Activated T-cell treated with anti-CD3 and anti-CD28 coated beads for 1 hour (primary cell): Measurements from ENCODE around the gene ZNF548.
"Not testable (repeated sequence)": the region's sequence is repeated elsewhere in the genome, so short reads cannot be mapped to it uniquely, and the experiment has no call there.

Experiments used
- DNase-seq: peaks from one replicate; pipeline ENCODE4 v3.0.0-alpha.2; 2020; ENCODE audit warnings: low read depth

Gene ZNF548

DNA sequence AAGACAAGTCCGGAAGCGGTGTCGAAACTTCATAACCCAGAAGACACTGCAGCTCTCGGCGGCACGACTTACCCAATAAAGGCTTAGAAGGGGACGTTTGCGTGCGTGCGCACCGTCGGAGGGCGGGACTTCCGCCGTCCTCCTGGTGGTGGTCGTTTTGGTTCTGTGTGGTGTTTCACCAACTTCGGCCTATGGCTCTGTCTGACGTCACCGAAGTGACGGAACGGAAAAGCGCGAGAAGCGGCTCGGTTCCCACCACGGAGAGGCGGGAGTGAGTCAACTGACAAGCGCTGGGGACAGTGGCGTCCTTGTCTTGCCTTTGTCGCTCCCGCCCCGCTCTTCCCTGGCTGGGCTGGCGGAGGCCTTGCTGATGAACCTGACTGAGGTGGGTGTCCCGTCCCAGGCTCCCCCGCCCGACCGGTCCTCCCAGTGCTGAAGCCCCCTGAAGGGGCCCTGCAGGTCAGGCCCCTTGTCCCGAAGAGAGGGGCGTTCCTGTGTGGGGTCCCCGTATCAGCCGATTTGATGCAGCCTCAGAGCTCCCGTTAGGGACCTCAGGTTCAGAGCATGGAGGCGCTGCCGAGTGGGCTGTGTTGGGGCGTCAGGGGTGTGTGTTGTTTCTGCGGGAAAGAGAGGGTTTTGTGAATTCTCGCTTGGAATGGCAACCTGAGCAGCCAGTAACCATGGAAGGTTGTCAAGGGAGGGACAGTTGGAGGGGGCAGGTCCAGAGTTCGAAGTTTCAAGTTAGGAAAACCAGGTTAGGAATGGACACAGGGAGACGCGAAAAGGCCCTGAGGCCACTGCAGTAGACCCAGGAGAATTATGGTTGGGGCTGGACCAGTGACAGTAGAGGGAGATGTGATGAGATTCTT is at the start of gene ZNF548:
TSS of gene ZNF548 (plus strand) at position 125 of the 869 bp plus-strand sequence. CDS start at position 371, 246 bp downstream.
- peak; percentile 94 for DNase-seq

DNA sequence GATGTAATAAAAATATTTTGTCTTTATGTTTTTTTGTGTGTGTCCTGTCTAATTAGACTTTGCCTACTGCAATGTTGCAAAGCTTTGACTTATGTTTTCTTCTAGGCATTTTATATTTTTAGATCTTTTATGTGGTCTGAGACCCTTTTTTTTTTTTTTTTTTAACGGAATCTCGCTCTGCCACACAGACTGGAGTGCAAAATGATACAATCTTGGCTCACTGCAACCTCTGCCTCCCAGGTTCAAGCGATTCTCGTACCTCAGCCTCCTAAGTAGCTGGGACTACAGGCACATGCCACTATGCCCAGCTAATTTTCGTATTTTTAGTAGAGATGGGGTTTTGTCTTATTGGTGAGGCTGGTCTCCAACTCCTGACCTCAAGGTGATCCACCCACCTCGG is 47.1 kb upstream of the ZNF548 start:
- no peak for DNase-seq

DNA sequence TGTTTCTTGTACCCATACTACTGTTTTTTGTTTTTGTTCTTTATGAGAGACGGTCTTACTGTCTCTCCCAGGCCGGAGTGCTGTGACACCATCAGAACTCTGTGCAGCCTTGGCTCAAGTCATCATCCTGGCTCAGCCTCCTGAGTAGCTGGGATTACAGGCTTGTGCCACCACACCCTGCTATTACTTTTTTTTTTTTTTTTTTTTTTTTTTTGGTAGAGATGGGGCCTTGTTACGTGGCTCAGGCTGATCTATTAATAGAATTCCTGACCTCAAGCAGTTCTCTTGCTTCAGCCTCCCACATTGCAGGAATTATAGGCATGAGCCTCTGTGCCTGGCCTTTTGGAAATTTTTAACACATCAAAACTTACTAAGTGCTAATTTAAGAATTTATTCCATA is 41.5 kb upstream of the ZNF548 start:
- no peak for DNase-seq

DNA sequence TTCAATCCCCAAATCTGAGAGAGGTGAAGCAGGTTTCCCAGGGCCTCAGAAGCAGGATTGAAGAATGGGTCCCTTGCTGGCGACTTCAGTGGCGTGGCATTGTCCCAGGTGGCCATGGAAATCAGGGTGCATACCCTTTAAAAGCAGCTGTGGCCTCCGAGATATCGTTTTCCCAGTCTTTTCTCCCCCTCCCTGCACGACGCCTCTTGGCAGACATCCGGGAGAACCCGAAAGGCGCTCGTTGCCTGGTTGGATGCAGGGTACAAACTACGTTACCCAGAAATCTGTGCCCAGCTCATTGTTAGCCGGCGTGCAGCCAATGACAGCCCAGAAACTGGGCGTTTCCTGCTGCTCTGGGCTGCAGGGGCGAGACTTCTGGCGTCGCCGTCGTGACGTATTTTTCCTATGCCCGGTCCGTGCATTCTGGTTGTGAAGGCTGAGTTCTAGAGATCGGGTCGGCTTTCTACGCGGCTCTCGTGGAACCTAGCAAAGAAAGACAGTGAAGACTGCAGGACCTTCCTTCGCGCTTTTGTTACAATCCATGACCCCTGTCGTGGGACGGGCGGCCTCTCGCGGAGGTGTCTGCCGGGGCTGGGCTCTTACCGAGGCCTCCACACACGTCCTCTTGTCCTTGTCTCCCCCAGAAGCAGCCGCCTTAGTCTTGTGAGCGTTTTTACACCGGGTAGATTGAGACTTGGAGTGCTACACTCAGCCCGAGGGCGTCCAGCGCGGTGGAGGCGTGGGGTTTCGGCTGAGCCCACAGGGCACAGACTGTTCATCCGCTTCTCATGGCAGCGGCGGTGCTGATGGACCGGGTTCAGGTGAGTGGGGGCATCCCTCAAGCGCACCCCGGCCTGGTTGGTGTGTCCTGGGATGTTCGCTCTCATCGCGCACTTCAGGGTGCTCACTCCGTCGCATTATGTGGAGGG is 38.5 kb upstream of the ZNF548 start, which contains the start of gene ZNF304:
TSS of gene ZNF304 (plus strand) at position 395 of the 929 bp plus-strand sequence. CDS start at position 789, 394 bp downstream.
- DNase-seq = peak; percentile 66

DNA sequence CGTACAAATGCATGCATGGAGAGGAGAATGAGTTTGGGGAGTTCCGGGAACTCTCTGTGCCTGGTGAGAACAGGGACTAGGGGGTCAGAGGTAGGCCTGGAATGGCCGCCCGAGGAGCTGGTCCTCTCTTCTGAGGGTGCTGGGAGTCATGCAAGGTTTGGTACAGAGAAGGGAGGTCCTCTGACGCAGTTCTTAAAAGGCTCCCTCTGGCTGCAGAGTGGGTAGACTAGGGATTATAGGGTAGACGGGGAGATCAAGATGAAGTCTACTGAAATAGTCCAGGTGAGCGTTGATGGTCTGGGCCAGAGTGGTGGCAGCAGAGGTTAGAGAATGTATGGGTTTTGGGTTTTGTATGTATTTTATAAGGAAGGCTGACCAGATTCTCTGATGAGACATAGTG is 37.8 kb upstream of the ZNF548 start:
- DNase-seq = no peak

DNA sequence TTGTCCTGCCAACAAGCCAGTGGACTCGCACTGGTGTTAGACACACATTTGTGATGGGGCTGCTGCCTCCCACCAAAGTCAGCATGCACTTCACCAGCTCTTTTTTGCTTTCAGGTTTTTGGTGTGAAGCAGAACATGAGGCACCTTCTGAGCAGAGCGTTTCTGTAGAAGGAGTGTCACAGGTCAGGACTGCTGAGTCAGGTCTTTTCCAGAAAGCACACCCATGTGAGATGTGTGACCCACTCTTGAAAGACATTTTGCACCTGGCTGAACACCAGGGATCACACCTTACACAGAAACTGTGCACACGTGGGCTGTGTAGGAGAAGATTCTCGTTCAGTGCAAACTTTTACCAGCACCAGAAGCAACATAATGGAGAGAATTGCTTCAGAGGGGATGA is 33.7 kb upstream of the ZNF548 start:
- DNase-seq = no peak

DNA sequence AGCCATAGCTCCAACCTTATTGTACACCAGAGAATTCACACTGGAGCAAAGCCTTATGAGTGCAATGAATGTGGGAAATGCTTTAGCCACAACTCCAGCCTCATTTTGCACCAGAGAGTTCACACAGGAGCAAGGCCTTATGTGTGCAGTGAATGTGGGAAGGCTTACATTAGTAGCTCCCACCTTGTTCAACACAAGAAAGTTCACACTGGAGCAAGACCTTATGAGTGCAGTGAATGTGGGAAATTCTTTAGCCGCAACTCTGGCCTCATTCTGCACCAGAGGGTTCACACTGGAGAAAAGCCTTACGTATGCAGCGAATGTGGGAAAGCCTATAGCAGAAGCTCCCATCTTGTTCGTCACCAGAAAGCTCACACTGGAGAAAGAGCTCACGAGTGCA is 32.2 kb upstream of the ZNF548 start:
- no peak for DNase-seq

DNA sequence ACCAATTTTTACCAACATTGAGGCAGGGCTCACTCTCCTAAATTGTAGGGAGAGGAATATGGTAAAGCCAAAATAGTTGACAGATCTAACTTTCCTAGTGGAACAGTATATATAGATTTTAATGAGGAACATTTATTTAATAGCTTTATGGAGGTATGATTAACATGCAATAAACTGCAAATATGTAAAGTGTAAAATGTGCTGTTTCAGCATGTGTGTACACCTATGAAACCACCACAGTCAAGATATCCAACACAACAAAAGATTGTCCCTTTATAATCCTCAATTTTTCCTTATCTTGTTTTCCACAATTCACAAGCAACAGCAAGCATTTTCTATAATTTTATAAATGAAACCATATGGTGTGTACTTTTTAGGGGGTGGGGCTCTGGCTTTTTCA is 30.4 kb upstream of the ZNF548 start:
- no peak for DNase-seq

DNA sequence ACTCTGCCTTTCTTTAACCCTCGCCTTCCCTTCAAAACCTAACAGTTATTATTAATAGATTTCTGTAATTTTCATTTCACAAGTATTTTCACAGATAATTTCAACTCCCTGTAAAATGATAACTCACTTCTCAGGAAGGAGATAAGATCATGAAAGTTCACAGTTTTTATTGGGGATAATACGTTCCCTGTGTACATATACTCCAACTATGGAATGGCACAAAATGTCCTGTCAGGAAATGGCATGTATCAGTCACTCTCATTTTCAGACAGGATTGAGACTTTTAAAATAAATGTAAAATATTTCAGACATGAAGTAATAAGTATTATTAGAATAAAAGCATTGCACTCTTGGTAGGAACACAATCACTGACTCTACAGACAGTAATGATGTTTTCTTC is 27.2 kb upstream of the ZNF548 start:
- DNase-seq = no peak

DNA sequence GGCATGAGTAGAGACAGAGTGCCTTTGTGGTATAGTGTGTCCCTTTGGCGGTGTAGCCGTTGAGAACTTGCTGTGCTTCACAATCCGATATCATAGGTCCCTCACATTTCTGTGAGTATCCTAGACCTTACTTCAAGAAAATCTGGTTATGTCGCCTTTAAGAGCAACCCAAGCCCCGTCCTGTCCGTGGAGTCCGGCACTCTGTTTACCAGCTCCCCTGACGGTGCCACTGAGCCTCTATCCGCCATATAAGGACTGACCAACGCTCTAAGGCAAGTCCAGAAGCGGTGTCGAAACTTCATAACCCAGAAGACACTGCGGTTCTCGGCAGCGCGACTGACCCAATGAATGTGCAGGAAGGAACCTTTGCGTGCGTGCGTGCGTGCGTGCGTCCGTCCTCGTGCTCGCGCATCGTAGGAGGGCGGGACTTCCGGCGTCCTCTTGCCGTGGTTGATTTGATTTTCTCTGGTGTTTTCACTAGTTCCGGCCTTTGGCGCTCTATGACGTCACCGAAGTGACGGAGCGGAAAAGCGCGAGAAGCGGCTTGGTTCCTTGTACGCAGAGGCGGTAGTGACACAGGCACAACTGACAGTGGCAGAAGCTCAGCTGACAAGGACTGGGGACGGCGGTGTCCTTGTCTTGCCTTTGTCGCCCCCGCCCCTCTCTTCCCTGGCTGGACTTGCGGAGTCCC is 26.5 kb upstream of the ZNF548 start, which contains the start of the genes TRAPPC2B and ZNF547:
TSS of gene TRAPPC2B (plus strand) at position 555 of the 691 bp plus-strand sequence. CDS start 1,283 bp downstream, outside the sequence.
TSS of gene ZNF547 (plus strand) at position 555 of the 691 bp plus-strand sequence. CDS start 5,005 bp downstream, outside the sequence.
- peak; percentile 94 for DNase-seq

DNA sequence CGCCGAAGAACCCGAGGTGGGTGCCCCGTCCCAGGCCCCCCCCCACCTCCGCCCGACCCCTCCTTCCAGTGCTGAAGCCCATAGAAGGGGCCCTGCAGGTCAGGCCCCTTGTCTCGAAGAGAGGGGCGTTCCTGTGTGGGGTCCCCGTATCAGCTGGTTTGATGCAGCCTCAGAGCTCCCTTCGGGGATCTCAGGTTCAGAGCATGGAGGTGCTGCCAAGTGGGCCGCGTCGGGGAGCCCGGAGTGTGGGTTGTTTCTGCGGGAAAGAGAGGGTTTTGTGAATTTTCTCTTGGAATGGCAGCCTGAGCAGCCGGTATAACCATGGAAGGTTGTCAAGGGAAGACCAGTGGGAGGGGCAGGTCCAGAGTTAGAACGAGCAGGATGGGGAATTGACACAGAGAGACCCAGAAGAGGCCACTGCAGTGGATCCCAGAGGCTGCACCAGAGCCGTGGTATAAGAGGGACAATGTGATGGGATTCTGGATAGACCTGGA is 25.9 kb upstream of the ZNF548 start:
- no peak for DNase-seq

DNA sequence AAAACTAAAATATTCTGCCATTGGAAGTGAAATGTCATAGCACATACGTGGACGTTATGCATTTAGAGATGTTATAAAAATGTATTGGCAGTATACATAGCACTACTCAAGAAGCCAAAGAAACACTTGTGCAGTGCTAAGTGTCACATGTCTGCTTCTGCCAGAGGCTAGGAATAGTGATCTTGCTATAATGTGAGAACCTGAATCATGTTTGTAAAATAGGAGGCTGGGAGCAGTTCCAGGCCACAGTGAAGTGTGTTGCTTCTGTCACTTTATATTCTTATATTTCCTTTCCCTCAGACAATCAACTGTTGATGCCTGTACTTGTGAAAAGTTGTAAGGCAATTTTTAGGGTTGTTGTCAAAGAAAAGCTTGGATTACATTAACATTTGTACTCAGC is 22.9 kb upstream of the ZNF548 start:
- DNase-seq = no peak

DNA sequence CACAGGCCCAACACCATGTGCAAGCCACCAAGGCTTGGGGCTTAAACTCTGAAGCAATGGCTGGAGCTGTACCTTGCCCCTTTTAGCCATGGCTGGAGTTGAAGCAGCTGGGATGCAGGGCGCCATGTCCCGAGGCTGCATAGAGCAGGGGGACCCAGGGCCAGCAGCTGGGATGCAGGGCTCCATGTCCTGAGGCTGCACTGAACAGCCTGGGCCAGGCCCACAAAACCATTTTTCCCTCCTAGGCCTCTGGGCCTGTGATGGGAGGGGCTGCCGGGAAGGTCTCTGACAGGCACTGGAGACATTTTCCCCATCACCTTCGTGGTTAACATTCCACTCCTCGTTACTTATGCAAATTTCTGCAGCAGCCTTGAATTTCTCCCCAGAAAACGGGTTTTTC is 15.5 kb upstream of the ZNF548 start:
- DNase-seq = no peak

DNA sequence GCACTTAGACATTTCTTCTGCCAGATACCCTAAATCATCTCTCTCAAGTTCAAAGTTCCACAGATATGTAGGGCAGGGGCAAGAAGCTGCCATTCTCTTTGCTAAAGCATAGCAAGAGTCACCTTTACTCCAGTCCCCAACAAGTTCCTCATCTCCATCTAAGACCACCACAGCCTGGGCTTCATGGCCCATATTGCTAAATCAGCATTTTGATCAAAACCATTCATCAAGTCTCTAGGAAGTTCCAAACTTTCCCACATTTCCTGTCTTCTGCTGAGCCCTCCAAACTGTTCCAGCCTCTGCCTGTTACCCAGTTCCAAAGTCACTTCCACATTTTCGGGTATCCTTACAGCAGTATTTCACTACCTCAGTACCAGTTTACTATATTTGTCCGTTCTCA is 15.0 kb upstream of the ZNF548 start:
- not testable (repeated sequence) for DNase-seq

DNA sequence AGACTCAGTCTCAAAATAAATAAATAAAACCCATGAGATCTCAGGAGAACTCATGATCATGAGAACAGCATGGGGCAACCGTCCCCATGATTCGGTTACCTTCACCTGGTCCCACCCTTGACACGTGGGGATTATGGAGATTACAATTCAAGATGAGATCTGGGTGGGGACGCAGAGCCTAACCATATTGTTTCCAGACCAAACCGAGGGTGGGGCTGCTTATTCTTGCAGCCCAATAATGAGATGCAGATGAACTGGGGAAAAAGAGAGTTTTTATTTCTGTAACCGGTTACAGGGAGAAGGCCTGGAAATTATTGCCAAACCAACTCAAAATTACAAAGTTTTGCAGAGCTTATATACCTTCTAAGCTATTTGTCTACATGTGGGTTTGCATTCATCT is 13.5 kb upstream of the ZNF548 start:
- DNase-seq = no peak

DNA sequence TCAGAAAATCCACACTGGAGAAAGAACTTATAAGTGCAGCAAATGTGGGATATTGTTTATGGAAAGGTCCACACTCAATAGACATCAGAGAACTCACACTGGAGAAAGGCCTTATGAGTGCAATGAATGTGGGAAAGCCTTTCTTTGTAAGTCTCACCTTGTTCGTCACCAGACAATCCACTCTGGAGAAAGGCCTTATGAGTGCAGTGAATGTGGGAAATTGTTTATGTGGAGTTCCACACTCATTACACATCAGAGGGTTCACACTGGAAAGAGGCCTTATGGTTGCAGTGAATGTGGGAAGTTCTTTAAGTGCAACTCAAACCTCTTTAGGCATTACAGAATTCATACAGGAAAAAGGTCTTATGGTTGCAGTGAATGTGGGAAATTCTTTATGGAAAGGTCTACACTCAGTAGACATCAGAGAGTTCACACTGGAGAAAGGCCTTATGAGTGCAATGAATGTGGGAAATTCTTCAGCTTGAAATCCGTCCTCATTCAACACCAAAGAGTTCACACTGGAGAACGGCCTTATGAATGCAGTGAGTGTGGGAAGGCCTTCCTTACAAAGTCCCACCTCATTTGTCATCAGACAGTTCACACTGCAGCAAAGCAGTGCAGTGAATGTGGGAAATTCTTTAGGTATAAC is 12.0 kb upstream of the ZNF548 start:
- DNase-seq = no peak

DNA sequence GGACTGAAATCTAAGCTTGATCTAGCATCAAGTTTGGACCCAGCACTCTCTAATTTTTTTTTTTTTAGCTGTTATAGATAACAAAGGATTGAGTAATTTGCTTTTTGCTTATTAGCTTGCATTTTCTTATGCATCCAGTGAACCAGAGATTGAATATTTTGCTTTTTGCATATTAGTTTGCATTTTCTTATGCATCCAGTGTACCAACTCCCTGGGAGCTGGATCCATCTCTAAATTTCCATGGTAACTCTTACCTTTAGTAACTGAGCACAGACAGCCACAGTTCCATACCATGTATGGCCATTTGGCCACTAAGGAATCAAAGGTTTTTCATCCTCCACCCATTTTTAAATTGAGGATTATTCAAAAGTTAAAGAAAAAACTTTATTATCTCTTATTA is 8.7 kb upstream of the ZNF548 start:
- DNase-seq = no peak

DNA sequence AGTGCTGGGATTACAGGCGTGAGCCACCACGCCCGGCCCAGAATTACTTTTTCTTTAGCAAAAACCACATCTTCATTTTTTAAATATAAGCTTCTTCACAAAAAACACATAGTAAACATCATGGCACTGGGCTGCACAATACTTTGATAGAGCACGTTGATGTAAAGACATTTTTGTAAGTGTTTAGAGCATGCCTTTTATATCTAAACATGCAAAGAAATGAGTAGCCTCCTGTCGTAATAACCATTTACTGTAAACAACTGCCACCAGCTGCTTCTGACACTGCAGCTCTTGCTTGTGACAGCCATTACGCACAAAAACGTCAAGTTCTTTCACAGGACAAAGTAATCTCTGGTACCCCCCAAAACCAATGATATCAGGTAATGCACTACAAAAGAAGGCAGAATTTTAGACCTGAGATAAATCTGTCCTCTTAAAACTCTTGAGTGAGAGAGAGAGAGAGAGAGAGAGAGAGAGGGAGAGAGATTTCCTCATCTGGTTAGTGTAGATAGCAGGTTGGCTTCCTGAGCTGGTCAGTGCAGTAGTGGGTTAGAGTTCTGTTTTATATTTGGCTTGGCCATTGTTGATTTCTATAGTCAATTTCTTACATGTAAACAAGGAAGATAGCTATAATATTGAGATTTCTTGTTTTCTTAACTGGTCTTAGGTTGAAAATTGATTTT is 6.7 kb upstream of the ZNF548 start:
- no peak for DNase-seq

DNA sequence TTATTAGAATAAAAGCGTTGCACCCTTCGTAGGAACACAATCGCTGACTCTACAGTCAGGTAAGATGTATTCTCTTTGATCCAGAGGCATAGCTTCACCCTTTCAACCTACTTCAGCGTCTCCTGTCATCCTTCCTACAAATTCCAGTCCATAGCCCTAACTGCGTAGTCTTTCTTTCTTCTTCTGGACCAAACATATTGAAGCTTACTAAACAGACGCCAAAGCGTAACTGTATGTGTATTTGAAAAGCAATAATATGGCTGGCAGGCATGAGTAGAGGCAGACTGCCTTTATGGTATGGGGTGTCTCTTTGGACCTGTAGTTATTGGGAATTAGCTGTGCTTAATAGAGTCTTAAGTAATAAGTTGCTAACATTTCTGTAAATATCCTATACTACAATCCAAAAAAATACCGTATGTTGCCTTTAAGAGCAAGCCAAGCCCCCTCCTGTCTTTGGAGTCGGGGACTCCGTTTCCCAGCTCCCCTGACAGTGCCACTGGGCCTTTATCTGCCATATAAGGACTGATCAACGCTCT is 392 bp upstream of the ZNF548 start:
- DNase-seq = no peak

DNA sequence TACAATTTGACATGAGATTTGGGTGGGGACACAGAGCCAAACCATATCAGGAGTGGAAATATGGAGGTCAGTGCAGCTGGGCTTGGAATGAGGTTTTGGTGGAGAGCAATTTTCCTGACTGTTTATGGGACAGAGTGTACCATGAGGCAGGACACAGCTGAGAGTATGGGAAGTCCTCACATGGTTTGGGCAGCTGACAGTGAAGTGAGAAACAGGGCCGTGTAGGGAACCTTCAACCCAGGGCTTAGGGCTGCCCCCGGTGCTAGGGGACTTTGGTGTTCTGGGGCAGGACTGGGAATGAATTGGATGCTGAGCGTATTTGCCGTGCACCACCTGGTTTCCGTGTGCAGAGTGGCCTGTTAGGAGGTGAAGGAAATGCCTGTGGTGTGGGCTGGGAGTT is 6.1 kb downstream of the ZNF548 start:
- DNase-seq = no peak
